K562 (cell line): ENCODE results near the gene FRYL. TPM values are rescaled to one million over a fixed set of nuclear protein-coding genes. Genes with fewer than 3 reads are reported as not detected.
A peak's percentile ranks its signal among the peaks of the same experiment; 100 is the strongest.

Experiments used
- CBX8 ChIP-seq: fragments of 200-600 bp; sonication (generic); IDR thresholded peaks from 2 replicates; pipeline ENCODE4 v1.6.1; 2012; ENCODE audit warnings: borderline replicate concordance, mixed run types, low read depth, mild to moderate bottlenecking, moderate library complexity, mixed read lengths, low read length, control low read depth, inconsistent platforms; ENCODE audit not compliant: poor library complexity, severe bottlenecking; ENCODE audit errors: extremely low read depth
- CTCFL ChIP-seq: IDR thresholded peaks from 2 replicates; pipeline ENCODE4 v1.6.1; 2011; ENCODE audit warnings: borderline replicate concordance, low read depth, mild to moderate bottlenecking, moderate library complexity, low read length; ENCODE audit not compliant: insufficient read depth, poor library complexity, severe bottlenecking
- FOXA1 ChIP-seq: fragments of 450-650 bp; IDR thresholded peaks from 2 replicates; pipeline ENCODE4 v1.6.1; 2016; ENCODE audit warnings: mild to moderate bottlenecking, borderline replicate concordance
- NBN ChIP-seq: fragments of 450-650 bp; IDR thresholded peaks from 2 replicates; pipeline ENCODE4 v1.6.1; 2016; ENCODE audit warnings: low read depth, mild to moderate bottlenecking
- NFIC ChIP-seq: fragments of 450-650 bp; IDR thresholded peaks from 2 replicates; pipeline ENCODE4 v1.6.1; 2017; ENCODE audit warnings: mild to moderate bottlenecking, inconsistent platforms
- PTTG1 ChIP-seq: fragments of 450-650 bp; IDR thresholded peaks from 2 replicates; pipeline ENCODE4 v1.6.1; 2016; ENCODE audit warnings: low read depth, mild to moderate bottlenecking, missing genetic modification characterization, missing compliant biosample characterization
- RBM14 ChIP-seq: fragments of 200-400 bp; formaldehyde crosslinking; IDR thresholded peaks from 2 replicates; pipeline ENCODE4 v1.6.1; 2018; ENCODE audit warnings: low read depth, mild to moderate bottlenecking, low read length, moderate library complexity, borderline replicate concordance; ENCODE audit not compliant: insufficient read depth
- RBM22 ChIP-seq: fragments of 200-400 bp; formaldehyde crosslinking; IDR thresholded peaks from 2 replicates; pipeline ENCODE4 v1.6.1; 2018; ENCODE audit warnings: low read length, low read depth; ENCODE audit not compliant: poor library complexity, severe bottlenecking
- SAP30 ChIP-seq: fragments of 200-600 bp; sonication (generic); IDR thresholded peaks from 2 replicates; pipeline ENCODE4 v1.6.1; 2012; ENCODE audit warnings: borderline replicate concordance, low read depth, mild to moderate bottlenecking, moderate library complexity, low read length, control low read depth, inconsistent platforms; ENCODE audit not compliant: insufficient read depth, poor library complexity, severe bottlenecking
- SMAD2 ChIP-seq: fragments of 150-350 bp; IDR thresholded peaks from 2 replicates; pipeline ENCODE4 v1.6.1; 2014; ENCODE audit warnings: low read depth, mild to moderate bottlenecking, low read length
- STAT6 ChIP-seq: sonication (generic); formaldehyde crosslinking; IDR thresholded peaks from 2 replicates; pipeline ENCODE4 v1.8.1; 2023; ENCODE audit warnings: mild to moderate bottlenecking, missing genetic modification reagents
- TAF15 ChIP-seq: fragments of 200-400 bp; formaldehyde crosslinking; IDR thresholded peaks from 2 replicates; pipeline ENCODE4 v1.6.1; 2017; ENCODE audit warnings: mild to moderate bottlenecking, low read depth, low read length, moderate library complexity
- ZC3H11A ChIP-seq: IDR thresholded peaks from 2 replicates; pipeline ENCODE4 v1.6.1; 2012; ENCODE audit warnings: low read depth, low read length, improper control_type of control experiment
- ZNF76 ChIP-seq: fragments of 250-450 bp; sonication (Bioruptor Pico); IDR thresholded peaks from 2 replicates; pipeline ENCODE4 v1.4.0; 2020; ENCODE audit warnings: mild to moderate bottlenecking, moderate library complexity, borderline replicate concordance
- polyA plus RNA-seq, 8 experiments: library from polyadenylated mRNA; depleted of rRNA in 4 of 8; stranded (reverse) in 5 of 8; unstranded in 3 of 8; fragments of >200 nt; fragmentation: Nextera tagmentation in 2 of 8; fragmentation: Illumina TruSeq in 1 of 8; extraction: Ambion mirVana in 2 of 8; extraction: Trizol in 1 of 8; gene quantifications; 2 replicates each; pipeline versions ENCODE4 v1.2.1 to v1.2.3, GENCODE V29; 2011 to 2014; ENCODE audit warnings: inconsistent platforms in 1 of 8, missing spikeins in 1 of 8
- total RNA-seq, 7 experiments: library from RNA; depleted of rRNA in 6 of 7; stranded (reverse); fragments of >200 nt in 6 of 7; fragmentation: Illumina TruSeq in 2 of 7; extraction: Trizol in 2 of 7; gene quantifications; 2 replicates each; pipeline versions ENCODE4 v1.2.1 to v1.2.3, GENCODE V29; 2011 to 2021; ENCODE audit warnings: low replicate concordance in 1 of 7
- TF ChIP-seq, protein P1 (sequence below): fragments of 450-650 bp; formaldehyde crosslinking; IDR thresholded peaks from 2 replicates; pipeline ENCODE4 v1.4.0; 2020; ENCODE audit warnings: mild to moderate bottlenecking
- TF ChIP-seq, protein P2 (sequence below): fragments of 250-450 bp; sonication (Bioruptor Pico); IDR thresholded peaks from 2 replicates; pipeline ENCODE4 v1.4.0; 2020; ENCODE audit warnings: mild to moderate bottlenecking, moderate library complexity, borderline replicate concordance

Gene FRYL
- total and polyA plus RNA-seq, 9 of the 15 experiments (the other 6 are each of a cell fraction or from before 2014, with no cell fraction given), result 7.2 to 34.9 (median 15.9) TPM

DNA sequence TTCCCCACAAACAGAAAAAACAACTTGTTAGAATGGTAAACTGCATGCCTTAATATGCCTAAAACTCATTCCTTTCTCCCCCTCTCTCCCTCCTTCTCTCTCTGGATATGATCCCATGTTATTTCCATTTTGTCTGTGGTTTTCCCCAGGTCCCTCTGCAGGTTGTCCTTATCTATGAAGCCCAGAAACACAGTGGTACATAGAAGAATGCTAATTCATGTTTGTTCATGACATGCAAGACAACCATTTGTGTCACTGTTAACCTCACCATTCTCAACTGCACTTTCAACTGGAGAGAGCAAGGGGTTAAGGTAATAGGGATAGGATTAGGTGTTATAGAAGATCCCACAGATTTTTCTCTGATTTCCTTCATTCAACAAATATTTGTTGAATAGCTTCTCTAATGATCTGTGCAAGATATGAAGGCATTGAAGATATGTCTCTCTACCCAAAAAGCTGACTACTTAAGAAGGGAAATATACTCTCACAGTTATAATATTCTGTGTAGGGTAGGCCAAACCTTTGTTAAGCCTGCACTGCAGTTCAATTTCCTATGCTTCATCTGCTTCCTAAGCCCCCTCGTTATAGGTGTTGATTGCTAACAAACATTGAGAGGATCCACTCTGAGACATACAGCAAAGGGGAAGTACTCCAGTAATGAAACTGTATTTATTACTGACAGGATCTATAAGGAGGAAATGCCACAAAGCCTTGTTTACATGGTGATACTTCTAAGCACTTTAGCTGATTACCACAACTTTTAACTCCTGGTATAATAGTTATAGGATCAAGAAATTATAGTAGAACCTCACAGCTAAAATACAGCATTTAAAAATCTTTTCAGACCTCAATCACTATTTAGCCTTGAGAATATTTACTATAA lies 96.1 kb downstream of the FRYL start (continued):
- TF ChIP-seq CTCFL (no peak), ZC3H11A (no peak), NFIC (peak; percentile 83), RBM14 (no peak), RBM22 (no peak), TAF15 (no peak), ZNF76 (CRISPR knock-in tag) (no peak), FOXA1 (peak; percentile 80; the same call in 1 of the 2 replicates), NBN (peak; percentile 92), SAP30 (no peak), STAT6 (CRISPR knock-in tag) (no peak), CBX8 (no peak), SMAD2 (no peak), PTTG1 (tag) (no peak)
- TF ChIP-seq, protein P1, sequence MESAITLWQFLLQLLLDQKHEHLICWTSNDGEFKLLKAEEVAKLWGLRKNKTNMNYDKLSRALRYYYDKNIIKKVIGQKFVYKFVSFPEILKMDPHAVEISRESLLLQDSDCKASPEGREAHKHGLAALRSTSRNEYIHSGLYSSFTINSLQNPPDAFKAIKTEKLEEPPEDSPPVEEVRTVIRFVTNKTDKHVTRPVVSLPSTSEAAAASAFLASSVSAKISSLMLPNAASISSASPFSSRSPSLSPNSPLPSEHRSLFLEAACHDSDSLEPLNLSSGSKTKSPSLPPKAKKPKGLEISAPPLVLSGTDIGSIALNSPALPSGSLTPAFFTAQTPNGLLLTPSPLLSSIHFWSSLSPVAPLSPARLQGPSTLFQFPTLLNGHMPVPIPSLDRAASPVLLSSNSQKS (CRISPR knock-in tag), result no peak
- TF ChIP-seq, protein P2, sequence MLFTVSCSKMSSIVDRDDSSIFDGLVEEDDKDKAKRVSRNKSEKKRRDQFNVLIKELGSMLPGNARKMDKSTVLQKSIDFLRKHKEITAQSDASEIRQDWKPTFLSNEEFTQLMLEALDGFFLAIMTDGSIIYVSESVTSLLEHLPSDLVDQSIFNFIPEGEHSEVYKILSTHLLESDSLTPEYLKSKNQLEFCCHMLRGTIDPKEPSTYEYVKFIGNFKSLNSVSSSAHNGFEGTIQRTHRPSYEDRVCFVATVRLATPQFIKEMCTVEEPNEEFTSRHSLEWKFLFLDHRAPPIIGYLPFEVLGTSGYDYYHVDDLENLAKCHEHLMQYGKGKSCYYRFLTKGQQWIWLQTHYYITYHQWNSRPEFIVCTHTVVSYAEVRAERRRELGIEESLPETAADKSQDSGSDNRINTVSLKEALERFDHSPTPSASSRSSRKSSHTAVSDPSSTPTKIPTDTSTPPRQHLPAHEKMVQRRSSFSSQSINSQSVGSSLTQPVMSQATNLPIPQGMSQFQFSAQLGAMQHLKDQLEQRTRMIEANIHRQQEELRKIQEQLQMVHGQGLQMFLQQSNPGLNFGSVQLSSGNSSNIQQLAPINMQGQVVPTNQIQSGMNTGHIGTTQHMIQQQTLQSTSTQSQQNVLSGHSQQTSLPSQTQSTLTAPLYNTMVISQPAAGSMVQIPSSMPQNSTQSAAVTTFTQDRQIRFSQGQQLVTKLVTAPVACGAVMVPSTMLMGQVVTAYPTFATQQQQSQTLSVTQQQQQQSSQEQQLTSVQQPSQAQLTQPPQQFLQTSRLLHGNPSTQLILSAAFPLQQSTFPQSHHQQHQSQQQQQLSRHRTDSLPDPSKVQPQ, result no peak
